ENCODE data around the gene IFIT2. TPM values are rescaled to one million over a fixed set of nuclear protein-coding genes. Genes with fewer than 3 reads are reported as not detected.

Gene IFIT2
- total and polyA plus RNA-seq, 4 donors: 4.8 to 5.5 (median 5.2) TPM

Other genes starting within 250 kb of the IFIT2 start
- gene CH25H, start 94.7 kb upstream of the IFIT2 start, total RNA-seq: under 1 TPM in 1 of 2 donors, not detected in 1; 0.08 TPM
- under 1 TPM; 0.25 to 0.33 TPM for gene CH25H, start 94.7 kb upstream of the IFIT2 start, polyA plus RNA-seq
- gene LIPA, start 50.3 kb upstream of the IFIT2 start, total RNA-seq: 100 to 1,000 TPM in 1 of 2 donors, 10 to 100 TPM in 1; 65.4 to 176 TPM
- gene LIPA, start 50.3 kb upstream of the IFIT2 start, polyA plus RNA-seq: 10 to 100 TPM; 35.3 to 86.4 TPM
- gene IFIT3, start 26.0 kb downstream of the IFIT2 start, total RNA-seq: 10 to 100 TPM in 1 of 2 donors, 1 to 10 TPM in 1; 9.8 to 11.2 TPM
- 10 to 100 TPM in 1 of 2 donors, 1 to 10 TPM in 1; 9.2 to 10.9 TPM for gene IFIT3, start 26.0 kb downstream of the IFIT2 start, polyA plus RNA-seq
- gene IFIT1B, start 76.0 kb downstream of the IFIT2 start, total RNA-seq: 10 to 100 TPM in 1 of 2 donors, not detected in 1; 13.3 TPM
- gene IFIT1B, start 76.0 kb downstream of the IFIT2 start, polyA plus RNA-seq: under 1 TPM in 1 of 2 donors, not detected in 1; 0.15 TPM
- gene IFIT1, start 90.6 kb downstream of the IFIT2 start, total RNA-seq: 10 to 100 TPM; 11.4 to 11.8 TPM
- gene IFIT1, start 90.6 kb downstream of the IFIT2 start, polyA plus RNA-seq: 10 to 100 TPM in 1 of 2 donors, 1 to 10 TPM in 1; 8.1 to 17.5 TPM
- 10 to 100 TPM in 1 of 2 donors, 1 to 10 TPM in 1; 5.0 to 10.7 TPM for gene IFIT5, start 112.5 kb downstream of the IFIT2 start, total RNA-seq
- 1 to 10 TPM; 6.2 to 7.3 TPM for gene IFIT5, start 112.5 kb downstream of the IFIT2 start, polyA plus RNA-seq
- 10 to 100 TPM in 1 of 2 donors, 1 to 10 TPM in 1; 1.5 to 10.7 TPM for gene SLC16A12, start 233.5 kb downstream of the IFIT2 start, total RNA-seq
- under 1 TPM; 0.03 to 0.38 TPM for gene SLC16A12, start 233.5 kb downstream of the IFIT2 start, polyA plus RNA-seq

All from liver (tissue), 4 donors.